Measurements from ENCODE around the gene BDKRB1.

- TF ChIP-seq CTCF (IDR thresholded peaks at IDR 0.05) (no peak), ETV6 (CRISPR knock-in tag; IDR thresholded peaks at IDR 0.05) (no peak)
Observed at GRCh38 chr14:96207686-96208085, 48.3 kb upstream of the BDKRB1 start.

Data from WTC11 (cell line).